Gastroesophageal sphincter (tissue), 3 donors: ENCODE data around the gene CMBL.

ENCODE experiments used
- CTCF ChIP-seq, 4 experiments: fragments of 200-600 bp in 2 of 4; fragments of 450-650 bp in 2 of 4; sonication (generic) in 1 of 4; IDR thresholded peaks; one replicate each; pipeline ENCODE4 v1.5.1; 2017 to 2019; ENCODE audit warnings: antibody characterized with exemption in 4 of 4, mild to moderate bottlenecking in 2 of 4, moderate library complexity in 2 of 4
- EP300 ChIP-seq: sonication (generic); formaldehyde crosslinking; IDR thresholded peaks from one replicate; pipeline ENCODE4 v1.6.1; 2017; ENCODE audit warnings: antibody characterized with exemption, mild to moderate bottlenecking
- POLR2A ChIP-seq, 2 donors: fragments of 450-650 bp; IDR thresholded peaks; one replicate each; pipeline ENCODE4 v1.6.1; 2017; ENCODE audit warnings: antibody characterized with exemption in 2 of 2, mild to moderate bottlenecking in 2 of 2, moderate library complexity in 1 of 2

GRCh38 chr5:10254686-10255085, 53.0 kb downstream of the CMBL start:
- TF ChIP-seq EP300 = no peak
- no peak for TF ChIP-seq CTCF (IDR thresholded peaks at IDR 0.05)
- no peak for TF ChIP-seq POLR2A (IDR thresholded peaks at IDR 0.05)
